Upper lobe of left lung (tissue), 4 donors: ENCODE data around the gene IL1RAPL1.

Source experiments
- CTCF ChIP-seq, 6 experiments: fragments of 450-650 bp in 4 of 6; fragments of 200-600 bp in 2 of 6; sonication (generic) in 2 of 6; IDR thresholded peaks; one replicate each; pipeline ENCODE4 v1.5.1; 2016 to 2019; ENCODE audit warnings: antibody characterized with exemption in 6 of 6
- EP300 ChIP-seq, 4 donors: sonication (generic); formaldehyde crosslinking; IDR thresholded peaks; one replicate each; pipeline ENCODE4 v1.5.1; 2017; ENCODE audit warnings: antibody characterized with exemption in 4 of 4, control low read depth in 2 of 4
- POLR2A ChIP-seq, 4 donors: fragments of 450-650 bp; IDR thresholded peaks; one replicate each; pipeline ENCODE4 v1.5.1; 2016 to 2017; ENCODE audit warnings: antibody characterized with exemption in 4 of 4, mild to moderate bottlenecking in 2 of 4
- POLR2AphosphoS5 ChIP-seq, 2 donors: sonication (generic); formaldehyde crosslinking; IDR thresholded peaks; one replicate each; pipeline ENCODE4 v1.5.1; 2017; ENCODE audit warnings: antibody characterized with exemption in 2 of 2

DNA sequence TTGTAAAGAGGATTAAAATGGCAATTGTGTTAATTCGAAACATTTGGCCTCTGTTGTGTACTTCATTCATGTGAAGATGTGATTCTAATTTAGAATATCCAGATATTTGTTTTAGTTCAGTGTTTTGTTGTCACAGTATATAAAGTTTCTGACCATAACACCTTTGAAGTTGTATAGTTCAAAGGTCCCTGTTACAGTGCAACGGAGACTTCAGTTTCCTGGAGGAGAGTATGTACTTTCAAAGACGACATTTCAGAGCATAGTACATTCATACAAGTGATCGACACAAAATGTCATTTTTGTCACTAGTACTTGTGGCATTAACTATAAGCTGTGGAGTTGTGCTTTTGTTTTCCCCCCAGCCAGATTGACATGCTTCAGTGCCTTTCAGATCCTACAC, 1255.3 kb downstream of the IL1RAPL1 start:
- TF ChIP-seq CTCF (IDR thresholded peaks at IDR 0.05) (no peak), POLR2A (IDR thresholded peaks at IDR 0.05) (no peak), EP300 (IDR thresholded peaks at IDR 0.05) (no peak), POLR2AphosphoS5 (IDR thresholded peaks at IDR 0.05) (no peak)
